Hindlimb muscle (tissue), 1 donor: ENCODE results near the gene MRPS10. TPM values are rescaled to one million over a fixed set of nuclear protein-coding genes. Genes with fewer than 3 reads are reported as not detected.
A peak's percentile ranks its signal among the peaks of the same experiment; 100 is the strongest.
"Not testable (repeated sequence)": the region's sequence is repeated elsewhere in the genome, so short reads cannot be mapped to it uniquely, and the experiment has no call there.

ENCODE experiments used
- DNase-seq: peaks from one replicate; pipeline ENCODE4 v3.0.0-alpha.2; 2013
- polyA plus RNA-seq: library from polyadenylated mRNA; unstranded; fragments of 120-200 nt; gene quantifications from one replicate; pipeline ENCODE4 v1.2.1, GENCODE V29; 2013; ENCODE audit not compliant: insufficient read length

The MRPS10 gene
- polyA plus RNA-seq, 1 donor, result 28.8 TPM

GRCh38 chr6:42173101-42173500 is 44.6 kb downstream of the MRPS10 start, which contains the start of gene GUCA1A:
GUCA1A (plus strand) TSS chr6:42173364; CDS start chr6:42173614, 250 bp downstream.
- no peak for DNase-seq

- no peak for DNase-seq
Measured at GRCh38 chr6:42171813-42172581, 45.7 kb downstream of the MRPS10 start.

DNA sequence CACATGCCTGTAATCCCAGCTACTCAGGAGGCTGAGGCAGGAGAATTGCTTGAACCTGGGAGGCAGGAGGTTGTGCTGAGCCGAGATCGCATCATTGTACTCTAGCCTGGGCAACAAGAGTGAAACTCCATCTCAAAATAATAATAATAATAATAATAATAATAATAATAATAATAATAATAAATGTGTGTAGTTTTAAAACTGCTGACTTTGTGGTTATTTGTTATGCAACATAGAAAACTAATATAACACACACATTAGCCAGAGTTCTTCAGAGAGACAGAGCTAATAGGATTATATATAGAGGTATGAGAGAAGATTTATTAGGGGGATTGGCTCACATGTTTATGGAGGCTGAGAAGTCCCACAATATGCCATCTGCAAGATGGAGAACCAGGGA is 47.9 kb downstream of the MRPS10 start:
- not testable (repeated sequence) for DNase-seq

- DNase-seq, result no peak
Measured at GRCh38 chr6:42168650-42169049, 49.0 kb downstream of the MRPS10 start.

DNA sequence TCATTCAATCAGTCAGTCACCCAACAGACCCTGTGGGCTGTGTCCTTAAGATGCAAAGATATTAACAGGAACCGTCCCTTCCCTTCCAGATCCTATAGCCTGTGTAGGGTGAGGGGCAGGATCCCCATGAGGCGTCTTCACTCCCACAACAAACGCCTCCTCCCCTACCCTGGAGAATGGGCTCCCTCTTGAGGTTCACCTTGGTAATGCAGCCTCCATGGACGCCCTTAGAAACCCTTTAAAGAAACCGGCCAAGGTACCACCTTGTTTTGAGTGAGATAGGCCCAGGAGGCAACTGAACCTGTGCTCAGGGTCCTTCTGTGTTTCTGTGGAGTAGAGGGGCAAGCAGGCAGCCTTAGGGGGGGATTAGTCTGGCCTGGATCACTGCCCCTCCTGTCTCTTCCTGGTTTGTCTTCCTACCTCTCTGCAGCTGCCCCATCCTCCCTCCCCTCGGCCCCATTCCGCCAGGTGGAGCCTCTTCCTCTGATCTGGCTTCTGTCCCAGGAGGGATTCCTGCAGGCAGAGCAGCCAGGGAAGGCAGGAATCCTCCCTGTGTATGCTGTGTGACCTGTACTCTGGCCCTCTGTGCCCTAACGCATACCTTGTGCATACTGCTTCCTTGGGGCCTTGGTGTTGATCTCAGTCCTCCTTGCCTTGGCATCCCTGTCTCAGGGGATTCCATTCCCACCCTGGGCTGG is 51.1 kb downstream of the MRPS10 start:
- DNase-seq, result peak; percentile 64

- DNase-seq, result no peak
Measured at GRCh38 chr6:42165016-42165415, 52.6 kb downstream of the MRPS10 start.

- DNase-seq, result no peak
Measured at GRCh38 chr6:42163981-42164380, 53.7 kb downstream of the MRPS10 start.

GRCh38 chr6:42162812-42163211 is 54.8 kb downstream of the MRPS10 start:
- DNase-seq, result no peak

GRCh38 chr6:42162384-42162783 is 55.3 kb downstream of the MRPS10 start:
- no peak for DNase-seq

DNA sequence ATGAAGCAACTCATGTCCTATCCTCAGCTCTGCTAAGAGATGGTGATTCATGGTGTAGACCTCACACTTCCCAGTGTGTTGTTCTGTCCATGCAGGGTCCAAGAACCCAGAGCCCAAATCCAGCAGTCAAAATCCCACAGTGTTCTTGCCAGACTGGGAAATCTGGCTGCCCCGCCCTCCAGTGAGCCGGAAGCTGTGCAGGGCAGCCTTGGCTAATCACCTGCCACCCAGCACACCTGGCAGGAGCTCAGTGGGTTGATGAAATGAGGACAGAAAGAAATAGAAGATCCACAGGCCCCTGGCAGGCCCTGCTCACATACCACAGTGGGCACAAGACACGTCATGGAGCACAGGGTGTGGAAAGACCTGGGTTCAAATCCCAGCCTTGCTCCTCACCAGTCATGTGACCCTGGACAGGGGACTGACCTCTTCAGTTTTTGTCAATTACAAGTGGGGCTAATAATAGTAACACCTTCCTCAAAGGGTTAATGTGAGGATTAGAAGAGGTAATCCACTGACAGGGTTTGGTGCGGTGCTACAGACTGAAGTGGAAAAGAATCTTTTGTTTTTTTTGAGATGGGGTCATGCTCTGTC is 58.1 kb downstream of the MRPS10 start:
- DNase-seq, result no peak

GRCh38 chr6:42158631-42159030 is 59.0 kb downstream of the MRPS10 start:
- DNase-seq, result no peak

DNA sequence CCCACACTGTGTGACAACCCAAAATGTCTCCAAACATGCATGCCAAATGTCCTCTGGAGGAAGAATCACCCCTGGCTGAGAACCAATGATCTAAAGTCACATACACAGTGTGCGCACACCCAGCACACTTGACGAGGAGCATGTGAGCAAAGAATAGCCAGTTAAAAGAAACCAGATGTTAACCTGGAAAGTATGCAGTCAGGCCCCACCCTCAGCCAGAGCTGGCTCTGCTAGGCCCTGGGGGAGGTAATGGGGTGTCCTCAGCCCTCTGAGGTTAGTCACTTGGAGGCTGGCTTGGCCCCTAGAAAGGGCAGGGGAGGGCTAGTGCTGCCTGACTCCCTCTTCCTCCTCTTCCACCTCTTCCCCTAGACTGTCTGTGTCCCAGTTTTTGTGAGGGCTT is 59.6 kb downstream of the MRPS10 start:
- DNase-seq, result no peak

Other genes starting within 250 kb of the MRPS10 start
- gene TAF8, start 167.3 kb downstream of the MRPS10 start, polyA plus RNA-seq, result 18.3 TPM
- 0.52 TPM for gene C6orf132, start 75.2 kb downstream of the MRPS10 start, polyA plus RNA-seq
- not detected for gene GUCA1A, start 44.5 kb downstream of the MRPS10 start, polyA plus RNA-seq
- 1.4 TPM for gene GUCA1B, start 22.9 kb downstream of the MRPS10 start, polyA plus RNA-seq
- 9.2 TPM for gene TRERF1, start 234.1 kb upstream of the MRPS10 start, polyA plus RNA-seq